ENCODE data around the gene CFAP74.

GRCh38 chr1:1922702-1922955, 81.0 kb downstream of the CFAP74 start:
- TF ChIP-seq, protein P1, sequence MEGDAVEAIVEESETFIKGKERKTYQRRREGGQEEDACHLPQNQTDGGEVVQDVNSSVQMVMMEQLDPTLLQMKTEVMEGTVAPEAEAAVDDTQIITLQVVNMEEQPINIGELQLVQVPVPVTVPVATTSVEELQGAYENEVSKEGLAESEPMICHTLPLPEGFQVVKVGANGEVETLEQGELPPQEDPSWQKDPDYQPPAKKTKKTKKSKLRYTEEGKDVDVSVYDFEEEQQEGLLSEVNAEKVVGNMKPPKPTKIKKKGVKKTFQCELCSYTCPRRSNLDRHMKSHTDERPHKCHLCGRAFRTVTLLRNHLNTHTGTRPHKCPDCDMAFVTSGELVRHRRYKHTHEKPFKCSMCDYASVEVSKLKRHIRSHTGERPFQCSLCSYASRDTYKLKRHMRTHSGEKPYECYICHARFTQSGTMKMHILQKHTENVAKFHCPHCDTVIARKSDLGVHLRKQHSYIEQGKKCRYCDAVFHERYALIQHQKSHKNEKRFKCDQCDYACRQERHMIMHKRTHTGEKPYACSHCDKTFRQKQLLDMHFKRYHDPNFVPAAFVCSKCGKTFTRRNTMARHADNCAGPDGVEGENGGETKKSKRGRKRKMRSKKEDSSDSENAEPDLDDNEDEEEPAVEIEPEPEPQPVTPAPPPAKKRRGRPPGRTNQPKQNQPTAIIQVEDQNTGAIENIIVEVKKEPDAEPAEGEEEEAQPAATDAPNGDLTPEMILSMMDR (IDR thresholded peaks at IDR 0.05 in 4 of 5, conservative IDR thresholded peaks at IDR 0.05 in 1 of 5) = no peak
- no peak for TF ChIP-seq POLR2A (IDR thresholded peaks at IDR 0.05)
